ENCODE data around the gene MFGE8. TPM values are rescaled to one million over a fixed set of nuclear protein-coding genes. Genes with fewer than 3 reads are reported as not detected.

MFGE8 gene
- total RNA-seq, 4 donors from 2014 or later = 213 to 446 (median 343) TPM

DNA sequence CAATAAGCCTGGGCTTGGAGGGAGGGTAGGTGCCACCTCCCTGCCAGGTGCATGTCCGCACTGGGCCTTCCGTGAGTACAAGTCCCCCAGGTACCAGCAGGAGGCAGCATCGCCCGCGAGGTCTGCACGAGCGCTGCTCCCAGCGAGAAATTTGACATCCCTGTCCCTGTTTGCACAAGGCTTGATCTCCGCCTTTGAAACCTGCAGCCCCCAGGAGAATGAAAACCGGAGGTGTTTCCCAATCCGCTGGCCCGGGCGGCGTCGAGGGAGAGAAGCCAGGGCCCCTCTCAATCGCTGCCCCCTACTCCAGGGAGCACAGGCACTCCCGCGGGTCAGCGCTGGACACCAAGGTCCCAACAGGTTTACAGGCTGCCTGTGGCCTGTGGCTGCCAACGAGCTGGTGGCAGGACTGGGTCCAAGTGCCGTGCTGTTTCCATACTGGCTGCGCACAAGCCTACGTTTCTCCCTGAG is 18.8 kb downstream of the MFGE8 start:
- no peak for TF ChIP-seq CTCF (IDR thresholded peaks at IDR 0.05; ENCODE audit: low read depth)

DNA sequence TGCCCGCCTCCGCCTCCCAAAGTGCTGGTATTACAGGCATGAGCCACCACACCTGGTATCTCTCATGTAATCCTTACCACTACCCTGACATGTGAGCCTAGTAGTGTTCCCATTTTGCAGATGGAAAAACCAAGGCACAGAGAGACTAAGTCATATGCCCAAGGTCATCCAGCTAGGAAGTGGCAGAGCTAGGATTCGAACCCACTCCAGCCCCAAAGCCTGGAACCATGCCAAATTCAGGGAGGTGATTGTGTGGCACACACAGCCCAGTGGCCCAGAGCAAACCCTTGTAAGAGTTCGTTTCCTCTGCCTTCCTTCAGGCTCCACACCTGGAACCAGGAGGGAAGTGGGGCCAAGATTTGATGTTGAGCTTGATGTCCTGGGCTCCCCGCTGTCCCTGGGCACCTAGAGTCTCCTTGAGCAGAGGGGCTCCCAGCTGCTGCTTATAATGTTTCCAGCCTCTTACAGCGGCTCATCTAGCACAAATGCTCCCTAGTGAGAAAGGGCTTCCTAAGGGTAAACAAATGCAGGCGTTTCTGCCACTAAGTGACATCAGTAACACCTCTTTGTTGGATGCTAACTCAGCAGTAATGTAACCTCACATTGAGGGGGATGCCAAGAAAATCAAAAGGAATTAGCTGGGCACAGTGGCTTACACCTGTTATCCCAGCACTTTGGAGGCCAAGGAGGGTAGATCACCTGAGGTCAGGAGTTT is 21.5 kb downstream of the MFGE8 start:
- TF ChIP-seq CTCF (IDR thresholded peaks at IDR 0.05; ENCODE audit: low read depth) = no peak

DNA sequence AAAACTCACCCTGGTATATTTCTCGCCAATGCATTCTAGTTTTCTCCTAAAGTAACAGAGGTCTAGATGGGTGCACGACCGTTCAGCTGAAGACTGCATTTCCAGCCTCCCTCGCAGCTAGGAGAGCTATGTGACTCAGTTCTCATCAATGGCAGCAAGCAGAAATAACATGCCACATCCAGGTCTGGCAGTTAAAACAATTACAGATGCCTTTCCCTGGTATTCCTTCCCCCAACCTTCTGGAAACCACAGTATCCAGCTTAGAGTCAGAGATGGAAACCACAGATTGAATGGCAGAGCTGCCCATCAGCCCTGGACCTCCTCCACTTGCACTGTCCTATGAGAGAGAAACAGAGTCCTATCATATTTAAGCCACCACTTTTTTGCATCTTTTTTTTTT is 22.7 kb downstream of the MFGE8 start:
- no peak for TF ChIP-seq CTCF (IDR thresholded peaks at IDR 0.05; ENCODE audit: low read depth)

DNA sequence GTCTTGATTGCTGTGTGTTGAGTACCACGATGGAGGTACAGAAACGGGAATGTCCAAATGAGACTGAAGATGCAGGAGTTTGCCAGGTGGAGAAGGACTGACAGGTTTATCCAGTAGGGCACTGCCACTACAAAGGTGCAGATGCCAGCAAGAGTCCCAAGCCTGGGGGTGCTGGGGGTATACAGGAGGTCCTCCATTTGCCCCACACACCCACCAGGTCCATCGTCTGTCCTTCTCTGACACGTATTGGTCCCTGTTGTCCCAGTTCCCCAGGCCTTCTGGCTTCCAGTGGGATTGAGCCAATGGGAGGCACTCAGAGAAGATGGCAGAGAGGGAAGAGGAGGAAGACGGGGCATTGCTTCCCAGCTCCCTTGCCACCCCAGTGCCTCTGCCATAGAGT is 24.5 kb downstream of the MFGE8 start:
- TF ChIP-seq CTCF (IDR thresholded peaks at IDR 0.05; ENCODE audit: low read depth) = no peak

GRCh38 chr15:88887068-88887580 is 26.1 kb downstream of the MFGE8 start:
- no peak for TF ChIP-seq CTCF (IDR thresholded peaks at IDR 0.05; ENCODE audit: low read depth)

DNA sequence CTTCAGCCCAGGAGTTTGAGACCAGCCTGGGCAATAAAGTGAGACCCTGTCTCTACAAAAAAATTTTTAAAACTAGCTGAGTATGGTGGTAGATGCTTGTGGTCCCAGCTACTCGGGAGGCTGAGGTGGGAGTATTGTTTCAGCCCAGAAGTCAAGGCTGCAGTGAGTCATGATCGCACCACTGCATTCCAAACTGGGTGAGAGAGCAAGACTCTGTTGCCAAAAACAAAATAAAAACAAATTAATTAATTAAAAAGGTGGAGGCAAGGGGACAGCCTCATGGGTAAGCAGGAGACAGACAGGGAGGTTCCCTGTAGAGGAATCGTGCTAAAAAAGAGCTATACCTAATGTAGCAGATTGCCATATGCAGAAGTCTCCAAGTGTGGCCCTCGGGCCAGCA is 30.4 kb downstream of the MFGE8 start:
- TF ChIP-seq CTCF (IDR thresholded peaks at IDR 0.05; ENCODE audit: low read depth) = no peak

DNA sequence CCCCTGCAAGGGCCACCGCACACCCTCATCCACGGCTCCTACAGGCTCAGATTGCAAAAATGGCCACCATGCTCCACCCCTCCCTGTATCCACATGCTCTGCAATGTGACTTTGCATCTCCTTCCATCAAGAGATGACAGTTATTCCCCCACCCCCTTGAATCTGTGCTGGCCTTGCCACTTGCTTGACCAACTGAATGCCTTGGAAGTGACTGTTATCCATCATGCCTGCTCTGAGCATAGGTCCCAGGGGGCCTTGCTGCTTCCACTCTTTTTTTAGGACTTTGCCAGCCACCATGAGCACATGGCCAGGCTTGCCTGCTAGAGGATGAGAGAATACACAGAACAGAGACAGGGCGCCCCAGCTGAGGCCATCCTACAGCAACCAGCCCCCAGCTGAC is 31.4 kb downstream of the MFGE8 start:
- TF ChIP-seq CTCF (IDR thresholded peaks at IDR 0.05; ENCODE audit: low read depth) = no peak
